Astrocyte of the cerebellum (primary cell): ENCODE data around the gene ATG5.

ENCODE experiments used
- DNase-seq: peaks from one replicate; pipeline ENCODE4 v3.0.0-alpha.2; 2011; ENCODE audit warnings: low read depth
- H3K4me3 ChIP-seq: 2 replicates; pipeline ENCODE4 v1.5.1; 2011; ENCODE audit warnings: mild to moderate bottlenecking, low read depth, low read length, moderate library complexity
- CTCF ChIP-seq: IDR thresholded peaks from 2 replicates; pipeline ENCODE4 v1.5.1; 2012; ENCODE audit warnings: low read length, low read depth, moderate library complexity, mild to moderate bottlenecking; ENCODE audit errors: missing control alignments
- in situ Hi-C: cut with HindIII; loops from 2 replicates; pipeline ENCODE4 v1.10.0; 2017; ENCODE audit warnings: low sequenced_read_pairs

ATG5 gene

DNA sequence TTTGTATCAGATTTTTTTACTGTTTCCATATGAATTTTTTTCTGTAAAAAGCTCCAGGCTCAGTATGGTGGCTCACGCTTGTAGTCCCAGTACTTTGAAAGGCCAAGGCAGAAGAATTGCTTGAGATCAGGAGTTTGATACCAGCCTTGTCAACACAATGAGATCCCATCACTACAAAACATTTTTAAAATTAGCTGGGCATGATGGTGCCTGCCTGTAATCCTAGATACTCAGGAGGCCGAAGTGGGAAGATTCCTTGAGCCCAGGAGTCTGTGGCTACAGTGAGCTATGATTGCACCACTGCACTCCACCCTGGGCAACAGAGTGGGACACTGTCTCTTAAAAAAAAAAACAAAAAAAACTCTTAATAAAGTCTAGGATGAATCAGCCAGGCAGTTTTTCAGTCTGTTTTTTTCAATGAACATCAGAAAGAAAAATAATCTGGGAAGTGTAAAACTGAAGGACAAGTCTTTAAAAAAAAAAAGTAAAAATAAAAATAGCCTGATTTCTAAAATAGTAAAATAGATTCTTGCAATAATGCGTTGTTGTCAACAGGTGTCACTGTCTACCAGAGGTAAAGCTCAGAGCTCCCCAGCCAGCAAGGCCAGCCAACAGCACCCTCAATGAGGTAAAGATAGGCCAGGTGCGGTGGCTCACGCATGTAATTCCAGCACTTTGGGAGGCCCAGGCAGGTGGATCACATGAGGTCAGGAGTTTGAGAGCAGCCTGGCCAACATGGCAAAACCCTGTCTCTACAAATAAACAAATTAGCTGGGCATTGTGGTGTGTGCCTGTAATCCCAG, 9.3 kb upstream of the ATG5 start:
- in situ Hi-C loops, result no loop called here
- peak; percentile 31 for DNase-seq
- no peak overlapping the region for H3K4me3 ChIP-seq
- peak; percentile 59 for TF ChIP-seq CTCF

- peak overlapping the region; percentile 99 for H3K4me3 ChIP-seq
- TF ChIP-seq CTCF, result no peak
- no peak for DNase-seq
- in situ Hi-C loops, result no loop called here
These were observed 729 bp downstream of the ATG5 start for GRCh38 chr6:106324726-106325335.

DNA sequence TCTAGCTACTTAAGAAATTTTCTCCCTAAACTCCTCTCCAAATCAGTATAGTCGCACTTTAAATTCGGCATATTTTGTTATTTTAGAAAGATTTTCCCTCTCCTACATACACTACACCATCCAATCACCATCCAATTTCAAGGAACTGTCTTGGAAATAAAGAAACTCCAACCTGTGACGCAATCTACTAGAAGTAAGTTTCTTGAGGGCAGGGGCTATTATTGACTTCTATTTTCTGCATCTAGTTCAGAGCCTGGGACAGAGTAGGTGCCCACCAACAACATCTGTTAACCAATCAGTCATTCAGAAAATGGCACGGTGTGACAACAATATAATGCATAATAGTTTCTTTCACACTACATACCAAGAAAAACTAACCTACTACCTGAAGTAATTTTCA, 3.6 kb downstream of the ATG5 start:
- no peak for DNase-seq
- in situ Hi-C loops, result no loop called here
- H3K4me3 ChIP-seq, result no peak overlapping the region
- TF ChIP-seq CTCF, result no peak

- no peak for TF ChIP-seq CTCF
- in situ Hi-C loops, result no loop called here
- H3K4me3 ChIP-seq, result no peak overlapping the region
- DNase-seq, result no peak
These were observed 6.7 kb downstream of the ATG5 start for GRCh38 chr6:106318851-106319250.

DNA sequence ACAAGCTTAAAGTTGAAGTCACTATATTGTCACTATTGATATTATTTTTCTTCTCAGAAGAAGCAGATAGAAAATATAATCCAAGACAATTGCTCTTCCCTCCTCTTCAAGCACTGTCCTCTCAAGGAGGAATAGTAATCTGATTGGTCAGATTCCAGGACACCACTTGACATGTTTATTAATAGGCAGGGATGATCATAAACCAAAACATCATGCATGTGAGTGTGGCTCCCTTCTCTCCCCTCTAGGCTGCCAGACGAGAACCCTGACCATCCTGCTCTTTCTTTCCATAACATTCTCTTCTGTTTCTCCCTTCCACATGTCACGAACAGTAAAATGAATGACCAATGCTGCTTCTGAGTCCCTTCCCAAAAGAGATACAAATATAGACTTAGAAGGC, 7.5 kb downstream of the ATG5 start:
- no peak for DNase-seq
- no peak for TF ChIP-seq CTCF
- H3K4me3 ChIP-seq, result no peak overlapping the region
- in situ Hi-C loops, result no loop called here

- DNase-seq, result no peak
- H3K4me3 ChIP-seq, result no peak overlapping the region
- in situ Hi-C loops, result no loop called here
- no peak for TF ChIP-seq CTCF
These were observed 9.2 kb downstream of the ATG5 start for GRCh38 chr6:106316375-106316766.
